K562 treated with DMSO at 1 percent for 48 hours (cell line): Measurements from ENCODE around the gene MUSTN1. TPM values are rescaled to one million over a fixed set of nuclear protein-coding genes. Genes with fewer than 3 reads are reported as not detected.

Experiments
- total RNA-seq: library from RNA; unstranded; fragments of 300-600 nt; gene quantifications from 2 replicates; pipeline ENCODE4 v1.2.3, GENCODE V29; 2022; ENCODE audit warnings: low replicate concordance; ENCODE audit errors: extremely low read depth

The MUSTN1 gene
- total RNA-seq = not detected in 2 replicates

DNA sequence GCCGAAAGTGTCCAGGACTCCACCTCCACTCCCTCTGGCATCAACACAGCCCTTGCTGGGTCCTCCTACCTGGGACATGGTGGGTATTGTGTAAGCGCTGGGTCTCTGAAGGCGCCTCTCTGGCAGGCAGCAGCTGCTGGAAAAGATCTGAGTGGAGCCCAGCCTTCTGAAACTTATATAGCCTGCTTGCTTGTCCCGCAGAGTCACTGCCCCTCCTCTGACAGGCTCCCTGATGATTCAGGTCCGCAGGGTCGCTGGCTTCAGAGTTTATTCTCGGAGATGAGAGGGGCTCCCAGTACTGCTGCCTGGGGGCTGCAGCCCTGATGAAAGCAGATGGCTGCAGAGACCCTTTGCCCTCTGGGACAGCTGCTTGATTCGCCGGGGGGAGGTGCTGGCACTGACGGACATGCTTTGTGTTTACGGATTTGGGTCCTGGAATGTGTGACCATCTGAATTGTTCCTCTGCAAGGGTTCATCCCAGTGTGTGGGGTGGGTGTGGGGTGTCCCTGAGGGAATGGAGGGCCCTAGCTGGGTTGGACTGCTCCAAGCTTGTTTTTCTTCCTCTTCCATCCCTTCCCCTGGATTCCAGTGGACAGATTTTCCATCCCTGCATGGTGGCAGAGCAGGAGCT, at the start of gene MUSTN1:
TSS of gene MUSTN1 (minus strand) at position 149 of the 631 bp plus-strand sequence. CDS start at position 78, 71 bp downstream.

DNA sequence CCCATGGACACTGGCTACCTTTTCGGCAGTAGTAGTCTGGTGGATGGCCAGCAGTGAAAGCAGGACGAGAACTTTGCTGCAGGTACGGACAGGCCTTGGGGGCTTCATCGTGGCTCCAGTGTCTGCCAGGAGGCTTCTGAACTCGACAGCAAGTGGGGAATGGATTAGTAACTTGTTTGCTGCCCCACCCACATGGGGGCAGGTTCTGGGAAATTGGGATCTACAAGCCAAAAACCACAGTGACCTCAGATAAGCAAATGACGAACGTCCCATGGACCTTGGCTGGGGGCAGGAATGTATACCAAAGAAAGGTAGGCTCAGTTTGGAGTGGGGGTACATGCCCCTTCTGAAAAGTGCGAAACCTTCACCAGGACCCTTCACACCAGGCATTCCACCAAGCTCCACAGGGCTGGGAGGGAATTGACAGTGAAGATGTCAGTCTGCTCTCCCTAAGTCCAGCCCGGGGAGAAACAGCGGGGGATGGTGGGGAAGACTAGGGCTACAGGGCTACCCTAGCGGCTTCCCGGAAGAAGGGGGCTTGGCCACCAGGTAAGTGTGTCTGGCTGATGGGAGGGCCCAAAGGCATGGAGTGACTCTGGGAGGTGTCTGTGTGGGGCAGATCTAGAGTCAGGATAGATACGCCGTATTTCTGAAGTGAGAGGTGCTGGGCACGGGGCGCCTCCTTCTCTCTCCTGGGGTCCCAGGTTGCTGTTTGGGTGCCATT, 4.1 kb downstream of the MUSTN1 start, which contains the start of gene ITIH4:
TSS of gene ITIH4 (minus strand) at position 138 of the 724 bp plus-strand sequence. CDS start at position 108, 30 bp downstream.

DNA sequence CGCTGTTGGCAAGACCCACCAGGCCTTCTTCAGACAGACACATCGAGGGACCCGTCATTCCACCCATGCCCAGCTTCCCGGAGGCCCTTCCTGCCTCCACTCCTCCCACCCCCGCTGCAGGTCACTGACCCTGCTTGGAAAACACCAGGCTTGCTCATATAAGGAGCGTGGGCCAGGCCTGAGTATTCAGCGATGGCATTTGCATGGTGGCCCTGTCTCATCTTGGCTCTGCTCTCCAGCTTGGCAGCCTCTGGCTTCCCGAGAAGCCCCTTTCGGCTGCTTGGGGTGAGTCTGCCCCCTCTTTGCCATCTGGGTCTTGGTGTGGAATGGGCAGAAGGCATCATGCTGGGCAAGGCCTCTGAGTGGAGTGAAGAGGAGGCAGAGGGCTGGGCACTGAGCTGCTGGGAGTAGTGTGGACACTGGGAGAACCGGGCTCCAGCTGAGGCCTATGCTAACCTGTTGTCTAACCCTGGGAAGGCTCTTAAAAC, 40.2 kb downstream of the MUSTN1 start, which contains the start of gene ITIH3:
TSS of gene ITIH3 (plus strand) at position 185 of the 488 bp plus-strand sequence. CDS start at position 193, 8 bp downstream.

Other genes starting within 250 kb of the MUSTN1 start
- gene PBRM1, start 149.1 kb downstream of the MUSTN1 start, total RNA-seq = not detected in 2 replicates
- not detected in 2 replicates for gene GNL3, start 149.0 kb downstream of the MUSTN1 start, total RNA-seq
- gene GLT8D1, start 129.2 kb downstream of the MUSTN1 start, total RNA-seq = not detected in 2 replicates
- not detected in 2 replicates for gene SPCS1, start 128.9 kb downstream of the MUSTN1 start, total RNA-seq
- not detected in 2 replicates for gene NEK4, start 64.1 kb downstream of the MUSTN1 start, total RNA-seq
- not detected in 2 replicates for gene ITIH1, start 57.4 kb downstream of the MUSTN1 start, total RNA-seq
- gene ITIH3, start 40.2 kb downstream of the MUSTN1 start, total RNA-seq = not detected in 2 replicates
- not detected in 2 replicates for gene ITIH4, start 4.3 kb downstream of the MUSTN1 start, total RNA-seq
- not detected in 2 replicates for gene STIMATE, start 62.5 kb upstream of the MUSTN1 start, total RNA-seq
- not detected in 2 replicates for gene SFMBT1, start 211.1 kb upstream of the MUSTN1 start, total RNA-seq